ENCODE data around the gene SLC15A1.

Gene SLC15A1

GRCh38 chr13:98746968-98747367, 5.5 kb downstream of the SLC15A1 start:
- DNase-seq: no peak

DNA sequence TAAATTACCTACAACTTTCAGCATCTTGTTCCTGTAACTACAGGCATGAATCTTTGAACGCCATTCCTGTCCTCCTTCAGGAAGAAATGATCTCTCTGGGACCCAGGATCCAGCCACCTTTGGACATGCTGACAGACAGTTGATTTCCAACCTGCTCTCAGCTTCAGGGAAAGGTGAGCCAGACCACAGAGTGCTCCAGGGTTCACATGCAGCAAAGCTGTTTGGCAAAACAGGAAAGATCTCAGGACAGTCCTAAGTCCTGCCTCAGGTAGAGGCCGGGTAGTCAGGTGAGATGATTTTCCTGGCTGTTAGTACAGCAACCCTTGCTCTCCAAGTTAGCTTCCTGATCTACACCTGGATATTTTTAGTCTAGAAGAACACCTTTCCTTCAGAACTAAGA, 9.1 kb downstream of the SLC15A1 start:
- DNase-seq: no peak

GRCh38 chr13:98742961-98743360, 9.5 kb downstream of the SLC15A1 start:
- DNase-seq: no peak

DNA sequence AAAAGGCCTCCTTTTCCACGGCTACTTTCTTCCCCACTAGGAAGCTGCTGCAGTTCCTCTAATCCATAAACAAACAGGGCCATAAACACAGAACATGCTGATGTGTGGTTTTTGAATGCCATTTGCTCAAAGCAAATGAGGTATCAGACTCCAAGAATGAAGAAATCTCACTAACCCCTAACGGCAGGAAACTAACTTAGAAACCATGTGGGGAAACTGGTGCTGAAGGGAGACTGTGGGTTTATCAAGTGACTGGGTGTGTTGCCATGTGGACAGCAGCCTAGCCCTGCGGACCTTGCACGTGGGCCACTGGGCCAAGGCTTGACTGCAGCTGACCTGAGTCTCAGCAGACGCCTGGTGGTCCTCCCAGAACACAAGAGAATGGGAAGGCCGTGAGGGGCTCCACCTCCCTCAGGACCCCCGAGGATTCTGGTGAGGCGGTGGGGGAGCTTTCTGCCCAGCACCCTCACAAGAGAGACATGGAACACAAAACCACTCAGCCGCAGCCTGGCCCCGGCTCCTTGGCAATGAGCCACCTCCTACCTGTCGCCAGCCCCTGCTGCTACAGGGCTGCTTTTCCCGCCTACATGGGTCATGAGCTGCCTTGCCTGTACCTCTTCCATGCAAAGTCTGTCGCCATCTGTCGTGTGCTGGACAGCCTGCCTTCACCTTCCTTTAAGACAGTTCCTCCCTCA, 10.6 kb downstream of the SLC15A1 start:
- DNase-seq: no peak

- DNase-seq: no peak
These were observed 12.3 kb downstream of the SLC15A1 start for GRCh38 chr13:98740131-98740530.

GRCh38 chr13:98738993-98739392, 13.5 kb downstream of the SLC15A1 start:
- DNase-seq: no peak

GRCh38 chr13:98738213-98738612, 14.3 kb downstream of the SLC15A1 start:
- DNase-seq: no peak

DNA sequence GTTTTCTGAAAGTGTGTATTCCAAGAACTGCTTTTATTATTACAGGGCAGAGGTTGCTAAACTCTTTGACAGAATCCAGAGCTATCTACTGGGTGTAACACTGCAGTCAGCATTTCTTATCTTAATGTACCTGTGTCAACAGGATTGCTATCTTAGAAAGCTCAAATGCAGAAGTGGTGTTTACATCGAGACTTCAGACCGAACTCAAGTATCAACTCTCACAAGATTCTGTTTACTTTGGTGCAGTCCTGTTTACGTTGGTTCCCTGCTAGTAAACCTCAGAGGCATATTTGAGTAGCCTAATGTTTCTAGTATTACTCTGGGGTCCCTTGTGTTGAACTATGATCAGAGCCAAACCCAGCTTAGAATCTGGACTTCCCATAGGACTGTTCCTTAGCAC, 20.5 kb downstream of the SLC15A1 start:
- no peak for DNase-seq

GRCh38 chr13:98731038-98731437, 21.4 kb downstream of the SLC15A1 start:
- DNase-seq: no peak

DNA sequence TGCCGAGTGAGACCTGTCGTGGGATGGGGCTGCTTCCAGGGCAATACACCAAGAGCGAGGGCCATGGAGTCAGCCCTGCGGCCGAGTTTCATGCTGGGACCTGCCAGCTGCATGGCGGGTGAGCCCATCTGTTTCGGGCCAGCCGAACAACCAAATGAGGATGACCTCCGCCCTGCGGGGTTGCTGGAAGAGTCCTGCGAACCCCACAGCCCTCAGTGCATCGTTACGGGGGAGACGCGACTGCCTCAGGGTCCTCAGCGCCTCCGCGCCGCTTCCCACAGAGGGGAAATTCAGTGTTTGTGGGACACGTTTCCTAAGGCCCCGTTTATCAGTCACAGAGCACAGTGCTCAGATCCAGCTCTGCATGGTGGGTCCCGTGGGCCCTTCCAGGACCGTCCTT, 22.0 kb downstream of the SLC15A1 start:
- no peak for DNase-seq

- DNase-seq: no peak
These were observed 22.8 kb downstream of the SLC15A1 start for GRCh38 chr13:98729658-98730057.

DNA sequence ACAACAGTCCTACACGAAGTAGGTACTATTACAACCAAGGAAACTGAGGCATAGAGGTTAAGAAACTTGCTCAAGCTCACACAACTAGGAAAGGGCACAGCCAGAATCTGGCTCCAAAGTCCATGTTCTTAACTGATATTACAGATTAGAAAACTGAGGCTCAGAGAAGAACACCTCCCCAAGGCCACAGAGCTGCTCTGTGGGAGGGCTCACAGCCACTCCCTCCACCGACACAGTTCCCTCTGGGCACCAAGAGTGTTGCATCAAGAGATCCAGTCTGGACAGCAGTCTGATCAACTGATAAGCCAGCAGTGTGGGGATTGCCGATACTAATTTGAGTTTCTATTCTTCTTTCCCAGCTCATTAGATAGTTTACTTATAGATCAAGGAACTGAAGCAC, 29.5 kb downstream of the SLC15A1 start:
- DNase-seq: no peak

- DNase-seq: no peak
These were observed 30.5 kb downstream of the SLC15A1 start for GRCh38 chr13:98721825-98722510.

- no peak for DNase-seq
These were observed 32.8 kb downstream of the SLC15A1 start for GRCh38 chr13:98719527-98720250.

- DNase-seq: no peak
These were observed 34.6 kb downstream of the SLC15A1 start for GRCh38 chr13:98717891-98718290.

DNA sequence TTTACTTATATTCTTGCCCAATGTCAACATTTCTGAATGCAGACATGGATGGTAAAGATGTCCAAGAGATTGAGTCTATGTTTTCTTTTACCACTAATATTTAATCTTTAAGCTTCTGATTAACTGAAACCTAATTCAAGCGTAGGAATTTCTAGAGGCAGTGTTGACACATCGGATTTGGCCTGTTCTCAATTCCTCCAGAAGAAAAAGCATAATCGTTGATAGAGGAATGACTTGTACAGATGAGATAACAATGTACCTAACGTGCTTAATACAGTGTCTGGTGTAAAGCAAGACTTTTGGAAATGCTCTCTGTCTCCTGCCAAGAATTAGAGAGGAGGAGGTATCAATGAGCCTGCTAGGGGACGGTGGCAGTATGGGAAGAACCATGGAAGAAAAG, 35.2 kb downstream of the SLC15A1 start:
- no peak for DNase-seq

DNA sequence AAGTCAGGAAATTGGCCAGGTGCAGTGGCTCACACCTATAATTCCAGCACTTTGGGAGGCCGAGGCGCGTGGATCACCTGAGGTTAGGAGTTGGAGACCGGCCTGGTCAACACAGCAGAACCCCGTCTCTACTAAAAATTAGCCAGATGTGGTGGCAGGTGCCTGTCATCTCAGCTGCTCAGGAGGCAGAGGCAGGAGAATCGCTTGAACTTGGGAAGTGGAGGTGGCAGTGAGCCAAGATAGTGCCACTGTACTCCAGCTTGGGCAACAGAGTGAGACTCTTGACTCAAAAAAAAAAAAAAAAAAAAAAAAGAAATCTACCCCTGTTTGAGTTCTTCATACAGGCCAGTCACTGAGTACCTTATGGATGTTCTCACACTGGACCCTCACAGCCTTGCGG, 42.0 kb downstream of the SLC15A1 start:
- DNase-seq: no peak

- no peak for DNase-seq
These were observed 45.0 kb downstream of the SLC15A1 start for GRCh38 chr13:98707281-98707999.

GRCh38 chr13:98706446-98707110, 45.9 kb downstream of the SLC15A1 start:
- DNase-seq: no peak

DNA sequence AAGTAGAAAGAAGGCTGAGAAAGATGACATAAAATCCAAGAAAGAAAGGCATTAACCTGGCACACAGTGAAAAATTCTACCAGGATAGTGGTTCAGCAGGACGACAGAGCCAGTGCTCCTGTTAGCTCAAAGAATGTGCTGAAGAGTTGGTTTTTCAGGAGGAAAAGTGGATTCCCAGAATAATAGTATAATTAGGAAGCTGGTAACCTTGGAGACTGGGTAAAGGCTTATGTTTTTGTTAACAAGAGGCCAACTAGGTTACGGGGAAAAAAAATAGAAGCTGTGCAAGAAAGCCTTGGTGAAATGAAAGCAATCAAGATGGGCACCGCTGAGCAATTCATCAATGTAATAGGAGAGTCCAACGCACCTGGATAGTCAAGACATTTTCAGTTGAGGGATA, 54.7 kb downstream of the SLC15A1 start:
- DNase-seq: no peak

GRCh38 chr13:98693756-98694155, 58.7 kb downstream of the SLC15A1 start:
- no peak for DNase-seq

DNA sequence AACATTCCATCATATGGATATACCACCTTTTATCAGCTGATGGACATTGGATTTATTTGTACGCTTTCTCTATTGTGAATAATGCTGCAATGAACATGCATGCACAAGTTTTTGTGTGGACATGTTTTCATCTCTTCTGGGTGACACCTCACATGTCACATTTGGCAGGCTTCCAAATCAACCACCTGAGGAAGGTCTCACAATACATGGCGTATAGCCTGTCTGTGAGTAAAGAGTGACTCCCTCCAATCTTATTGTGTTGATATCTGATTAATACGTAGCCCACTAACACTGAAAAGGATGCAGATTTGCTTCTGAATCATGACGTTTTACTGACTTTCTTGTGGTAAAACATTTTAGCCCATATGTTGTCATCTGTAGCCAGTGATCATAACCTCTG, 61.1 kb downstream of the SLC15A1 start:
- DNase-seq: no peak

All from CD4-positive, alpha-beta T cell treated with Interleukin-21 for 1 hour (primary cell).